Fibroblast of the aortic adventitia (primary cell): ENCODE results near the gene P3R3URF. TPM values are rescaled to one million over a fixed set of nuclear protein-coding genes. Genes with fewer than 3 reads are reported as not detected.
A peak's percentile ranks its signal among the peaks of the same experiment; 100 is the strongest.

ENCODE experiments used
- DNase-seq: peaks from one replicate; pipeline ENCODE4 v3.0.0-alpha.2; 2010; ENCODE audit warnings: low read depth
- H3K4me3 ChIP-seq: 2 replicates; pipeline ENCODE4 v1.5.1; 2011; ENCODE audit warnings: low read depth, mild to moderate bottlenecking, control low read depth, low read length, moderate library complexity
- total RNA-seq: library from RNA; depleted of rRNA; stranded (reverse); fragments of >200 nt; gene quantifications from 2 replicates; pipeline ENCODE4 v1.2.3, GENCODE V29; 2012; ENCODE audit warnings: low replicate concordance
- TF ChIP-seq, protein P1 (sequence below): IDR thresholded peaks from 2 replicates; pipeline ENCODE4 v1.5.1; 2011; ENCODE audit warnings: mild to moderate bottlenecking, low read length, control low read depth, inconsistent platforms; ENCODE audit not compliant: insufficient read depth

P3R3URF gene
- total RNA-seq, 1 donor, result not detected

DNA sequence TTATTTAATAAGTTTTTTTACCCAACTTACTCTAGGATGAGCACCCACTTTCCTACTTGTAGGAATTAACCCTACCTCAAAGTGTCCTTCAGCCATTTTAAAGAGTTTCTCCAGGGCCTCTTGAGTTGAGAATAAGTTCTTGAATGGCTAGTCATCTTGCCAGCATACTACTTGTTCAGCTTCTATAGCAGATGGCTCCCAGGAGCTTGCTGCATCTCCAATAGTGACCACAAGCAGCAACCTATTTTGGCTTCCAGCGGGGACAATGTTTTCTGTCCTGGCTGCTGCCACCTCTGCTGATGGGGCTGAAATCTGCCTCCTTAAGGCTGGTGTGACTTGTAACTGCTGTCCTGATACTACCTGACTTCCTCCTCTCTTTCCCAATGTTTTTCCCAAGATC lies 23.1 kb downstream of the P3R3URF start:
- TF ChIP-seq, protein P1, sequence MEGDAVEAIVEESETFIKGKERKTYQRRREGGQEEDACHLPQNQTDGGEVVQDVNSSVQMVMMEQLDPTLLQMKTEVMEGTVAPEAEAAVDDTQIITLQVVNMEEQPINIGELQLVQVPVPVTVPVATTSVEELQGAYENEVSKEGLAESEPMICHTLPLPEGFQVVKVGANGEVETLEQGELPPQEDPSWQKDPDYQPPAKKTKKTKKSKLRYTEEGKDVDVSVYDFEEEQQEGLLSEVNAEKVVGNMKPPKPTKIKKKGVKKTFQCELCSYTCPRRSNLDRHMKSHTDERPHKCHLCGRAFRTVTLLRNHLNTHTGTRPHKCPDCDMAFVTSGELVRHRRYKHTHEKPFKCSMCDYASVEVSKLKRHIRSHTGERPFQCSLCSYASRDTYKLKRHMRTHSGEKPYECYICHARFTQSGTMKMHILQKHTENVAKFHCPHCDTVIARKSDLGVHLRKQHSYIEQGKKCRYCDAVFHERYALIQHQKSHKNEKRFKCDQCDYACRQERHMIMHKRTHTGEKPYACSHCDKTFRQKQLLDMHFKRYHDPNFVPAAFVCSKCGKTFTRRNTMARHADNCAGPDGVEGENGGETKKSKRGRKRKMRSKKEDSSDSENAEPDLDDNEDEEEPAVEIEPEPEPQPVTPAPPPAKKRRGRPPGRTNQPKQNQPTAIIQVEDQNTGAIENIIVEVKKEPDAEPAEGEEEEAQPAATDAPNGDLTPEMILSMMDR, result no peak
- DNase-seq, result no peak
- H3K4me3 ChIP-seq, result no peak overlapping the region

DNA sequence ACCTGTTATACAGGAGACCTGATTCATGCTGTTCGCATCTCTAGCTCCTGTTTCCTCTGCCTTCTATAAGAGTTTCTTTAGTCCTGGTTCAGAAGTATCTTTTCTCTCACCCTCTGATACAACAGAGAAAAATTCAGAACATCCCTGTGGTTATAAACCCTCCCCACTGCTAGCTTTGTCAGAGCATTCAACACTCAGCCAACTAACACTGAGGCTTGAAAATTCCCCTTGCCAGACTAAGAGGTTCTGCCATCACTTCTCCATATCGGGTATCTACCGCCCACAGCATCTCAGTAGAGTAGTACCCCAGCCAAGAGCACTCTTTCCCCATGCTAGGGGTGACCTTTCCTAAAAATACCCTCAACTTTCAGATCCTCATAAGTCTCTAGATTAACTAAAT lies 24.3 kb downstream of the P3R3URF start:
- peak; percentile 59 for DNase-seq
- H3K4me3 ChIP-seq, result no peak overlapping the region
- TF ChIP-seq, protein P1, result no peak

DNA sequence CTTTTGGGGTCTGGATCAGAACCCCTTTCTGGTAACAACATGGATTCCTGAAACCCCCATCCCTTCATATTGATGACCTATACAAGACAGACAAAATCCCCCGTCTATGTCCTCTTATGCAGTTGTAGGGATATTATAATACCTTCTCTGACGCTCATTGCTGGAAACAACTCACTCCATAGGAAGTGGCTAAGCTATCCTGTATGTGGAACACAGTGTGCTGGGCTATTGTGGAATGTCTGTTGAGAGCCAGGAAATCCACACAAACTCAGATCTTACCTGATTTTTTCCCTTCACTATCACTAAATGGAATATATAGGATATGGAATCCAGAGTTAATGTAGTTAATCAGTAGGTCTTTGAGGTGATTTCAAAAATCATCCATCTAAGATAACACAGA lies 26.2 kb downstream of the P3R3URF start:
- no peak for DNase-seq
- TF ChIP-seq, protein P1, result no peak

DNA sequence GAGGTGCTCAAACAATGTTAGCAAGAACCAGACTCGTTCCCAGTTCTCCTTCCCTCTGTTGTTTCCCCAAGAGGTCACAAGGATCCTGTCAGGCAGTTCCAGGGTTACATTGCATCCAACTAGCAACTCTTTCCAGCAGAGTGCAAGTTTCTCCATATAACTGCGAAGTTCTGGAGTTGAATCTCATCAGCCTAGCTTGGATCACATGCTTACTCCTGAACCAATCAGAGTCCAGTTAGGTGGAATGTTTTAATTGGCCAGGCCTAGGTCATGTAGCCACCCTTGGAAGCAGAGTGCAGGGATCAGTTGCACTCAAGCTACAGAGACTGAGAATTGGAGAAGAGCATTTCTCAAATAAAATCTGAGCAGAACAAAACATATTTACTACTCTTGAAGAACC lies 28.0 kb downstream of the P3R3URF start:
- TF ChIP-seq, protein P1, result no peak
- H3K4me3 ChIP-seq, result no peak overlapping the region
- no peak for DNase-seq

More for the DNA sequence above, 26.2 kb downstream of the P3R3URF start:
- no peak overlapping the region for H3K4me3 ChIP-seq

DNA sequence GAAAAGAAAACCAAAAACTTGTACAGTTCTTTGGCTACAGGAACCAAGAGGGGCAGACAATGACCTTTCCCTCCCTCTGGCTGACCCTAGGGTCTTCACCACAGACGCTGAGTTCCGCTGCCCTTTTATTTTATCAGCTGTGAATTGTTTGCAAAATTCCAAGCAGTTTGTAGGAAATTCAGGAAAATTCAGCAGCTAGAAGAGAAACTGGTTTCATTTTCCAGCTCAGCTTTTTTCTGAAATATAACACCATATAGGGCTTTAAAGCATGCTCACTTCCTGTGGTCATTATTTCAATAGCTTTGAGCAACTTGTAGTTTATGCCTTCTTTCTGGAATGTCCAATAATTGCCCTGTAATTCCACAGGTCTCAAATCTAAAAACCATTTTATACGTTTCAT lies 38.4 kb downstream of the P3R3URF start:
- TF ChIP-seq, protein P1, result no peak
- peak overlapping the region; percentile 55 for H3K4me3 ChIP-seq
- DNase-seq, result peak; percentile 55

DNA sequence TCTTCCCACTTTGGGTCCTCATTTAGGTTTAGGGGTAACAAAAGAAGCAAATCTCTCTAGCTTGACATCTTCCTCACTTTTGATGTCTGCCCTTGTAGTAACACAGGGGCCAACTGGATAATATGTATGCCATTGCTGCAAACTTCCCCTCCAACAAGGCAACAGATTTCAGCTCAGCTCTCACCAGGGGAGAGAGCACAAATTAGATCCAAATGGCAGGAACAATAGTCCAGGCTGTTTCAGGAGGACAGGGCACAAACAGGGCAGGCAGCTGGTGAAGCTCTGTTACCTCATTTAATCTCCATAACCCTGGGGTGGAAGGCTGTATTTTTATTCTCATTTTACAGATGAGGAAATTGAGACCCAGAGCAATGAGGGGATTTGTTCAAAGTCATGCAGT lies 39.6 kb downstream of the P3R3URF start:
- TF ChIP-seq, protein P1, result no peak
- no peak for DNase-seq

DNA sequence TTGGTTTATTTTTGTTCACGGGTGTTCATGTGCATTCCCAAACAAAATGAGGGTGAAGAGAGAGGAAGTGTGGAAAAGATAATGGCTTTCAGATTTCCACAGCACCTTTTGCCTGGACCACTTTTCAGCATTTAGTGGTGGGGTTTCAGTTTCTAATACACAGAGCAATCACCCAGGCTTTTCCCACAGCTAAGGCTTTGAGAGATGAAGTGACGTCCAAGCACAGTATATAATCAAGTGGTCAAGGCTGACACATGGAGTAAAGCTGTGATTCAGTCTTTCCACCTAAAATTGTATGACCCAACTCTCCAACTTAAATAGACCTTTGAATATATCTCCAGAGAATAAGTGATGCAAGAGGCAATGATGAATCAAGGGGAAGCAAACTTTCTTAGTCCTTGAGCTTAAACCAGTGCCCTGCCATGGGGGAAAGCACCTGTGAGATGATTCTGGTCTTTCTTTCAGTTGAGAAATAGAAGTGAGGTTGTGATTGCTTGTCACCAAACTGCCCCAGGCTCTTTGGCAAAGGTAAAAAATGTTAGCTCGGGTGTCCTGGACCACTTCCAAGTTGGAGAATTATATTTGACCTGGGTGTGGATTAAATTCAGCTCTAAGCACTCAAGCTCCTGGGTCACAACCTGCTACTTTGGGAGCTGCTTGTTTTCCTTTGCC lies 41.5 kb downstream of the P3R3URF start:
- DNase-seq, result peak; percentile 92
- TF ChIP-seq, protein P1, result no peak
- H3K4me3 ChIP-seq, result no peak overlapping the region

More for the DNA sequence above, 39.6 kb downstream of the P3R3URF start:
- H3K4me3 ChIP-seq, result no peak overlapping the region
